H1 (cell line): ENCODE data around the gene ACKR3. TPM values are rescaled to one million over a fixed set of nuclear protein-coding genes. Genes with fewer than 3 reads are reported as not detected.
A peak's percentile ranks its signal among the peaks of the same experiment; 100 is the strongest.

Source experiments
- CTCF ChIA-PET: fragments of 300-600 bp; sonication (Branson Sonifier 250); formaldehyde crosslinking; loops from one replicate; lab custom pipeline; 2021; ENCODE audit not compliant: partially characterized antibody; lab: Charles Lee
- POLR2A ChIA-PET: fragments of 300-600 bp; sonication (Branson Sonifier 250); formaldehyde crosslinking; loops from one replicate; lab custom pipeline; 2021; ENCODE audit warnings: inconsistent platforms; ENCODE audit not compliant: partially characterized antibody; lab: Charles Lee
- DNase-seq, 2 experiments: peaks; one replicate each; pipeline versions ENCODE4 v3.0.0 to v3.0.0-alpha.2; 2010 to 2022; ENCODE audit warnings: low spot score in 2 of 2, low read depth in 1 of 2, mixed read lengths in 1 of 2
- FAIRE-seq: peaks from 2 replicates; lab custom pipeline; 2011; peaks lifted over from hg19 to GRCh38; lab: Jason Lieb, UNC
- H2AFZ ChIP-seq: 2 replicates; pipeline ENCODE4 v1.8.1; 2012; ENCODE audit warnings: low read length, inconsistent platforms
- H2AK5ac ChIP-seq: 2 replicates; pipeline ENCODE4 v1.6.1; 2013; ENCODE audit warnings: low read depth, low read length
- H2BK120ac ChIP-seq: replicated peaks from 2 replicates; pipeline ENCODE3; 2013; ENCODE audit warnings: low read depth, low read length, inconsistent platforms
- H2BK12ac ChIP-seq: 2 replicates; pipeline ENCODE4 v1.6.1; 2013; ENCODE audit warnings: low read depth, low read length
- H2BK15ac ChIP-seq: 2 replicates; pipeline ENCODE4 v1.6.1; 2013; ENCODE audit warnings: low read length
- H2BK20ac ChIP-seq: 2 replicates; pipeline ENCODE4 v1.6.1; 2013; ENCODE audit warnings: low read length
- H2BK5ac ChIP-seq: 2 replicates; pipeline ENCODE4 v1.6.1; 2013; ENCODE audit warnings: low read depth, low read length
- H3K14ac ChIP-seq: 2 replicates; pipeline ENCODE4 v1.6.1; 2013; ENCODE audit warnings: inconsistent platforms; ENCODE audit not compliant: insufficient read length
- H3K18ac ChIP-seq: 2 replicates; pipeline ENCODE4 v1.6.1; 2013; ENCODE audit warnings: low read length; ENCODE audit errors: extremely low read depth
- H3K23ac ChIP-seq: 2 replicates; pipeline ENCODE4 v1.6.1; 2013; ENCODE audit warnings: inconsistent platforms; ENCODE audit not compliant: insufficient read length
- H3K23me2 ChIP-seq: 2 replicates; pipeline ENCODE4 v1.6.1; 2013; ENCODE audit warnings: low read depth, low read length
- H3K27ac ChIP-seq: 2 replicates; pipeline ENCODE4 v1.6.1; 2011; ENCODE audit warnings: low read depth, low read length, inconsistent platforms
- H3K27me3 ChIP-seq, 4 experiments: replicated peaks in 1 of 4; 1 replicate in 1 of 4; 2 replicates in 3 of 4; pipeline versions ENCODE4 v1.6.1 to v1.8.1; 2011 to 2013; ENCODE audit warnings: low read length in 3 of 4, mild to moderate bottlenecking in 3 of 4, inconsistent platforms in 2 of 4, mixed read lengths in 2 of 4, moderate library complexity in 1 of 4; ENCODE audit not compliant: control insufficient read depth in 3 of 4, insufficient read depth in 3 of 4; ENCODE audit errors: extremely low read depth in 1 of 4
- H3K36me3 ChIP-seq, 4 experiments: 2 replicates each; pipeline versions ENCODE4 v1.6.1 to v1.8.1; 2011 to 2013; ENCODE audit warnings: mild to moderate bottlenecking in 4 of 4, low read length in 3 of 4, moderate library complexity in 2 of 4, control low read depth in 1 of 4, inconsistent platforms in 1 of 4; ENCODE audit not compliant: insufficient read depth in 4 of 4, control insufficient read depth in 2 of 4
- H3K4ac ChIP-seq: replicated peaks from 2 replicates; pipeline ENCODE3; 2013; ENCODE audit warnings: low read length, low read depth, mixed read lengths, inconsistent platforms; ENCODE audit not compliant: insufficient read length
- H3K4me1 ChIP-seq, 4 experiments: replicated peaks in 1 of 4; 1 replicate in 1 of 4; 2 replicates in 3 of 4; pipeline versions ENCODE4 v1.6.1 to v1.8.1; 2011 to 2013; ENCODE audit warnings: low read length in 3 of 4, inconsistent platforms in 2 of 4, mixed read lengths in 1 of 4; ENCODE audit not compliant: insufficient read depth in 4 of 4, control insufficient read depth in 3 of 4
- H3K4me2 ChIP-seq, 2 experiments: 2 replicates each; pipeline versions ENCODE4 v1.6.1 to v1.8.1; 2011 to 2013; ENCODE audit warnings: low read depth in 2 of 2, low read length in 2 of 2, control low read depth in 1 of 2, inconsistent platforms in 1 of 2, mild to moderate bottlenecking in 1 of 2; ENCODE audit not compliant: insufficient read depth in 1 of 2
- H3K4me3 ChIP-seq, 4 experiments: fragments of 200-600, 300-600 bp in 1 of 4; sonication (generic), shearing (Covaris generic), sonication (Bioruptor Twin) in 1 of 4; 2 replicates each; pipeline versions ENCODE4 v1.5.1 to v1.8.1; 2011 to 2016; ENCODE audit warnings: low read length in 4 of 4, low read depth in 3 of 4, control low read depth in 2 of 4, inconsistent platforms in 2 of 4, mild to moderate bottlenecking in 2 of 4, mixed read lengths in 1 of 4, moderate library complexity in 1 of 4; ENCODE audit not compliant: insufficient read depth in 2 of 4; ENCODE audit errors: extremely low read depth in 1 of 4
- H3K56ac ChIP-seq: replicated peaks from 2 replicates; pipeline ENCODE3; 2013; ENCODE audit warnings: low read depth, mild to moderate bottlenecking, mixed read lengths, low read length, inconsistent platforms; ENCODE audit not compliant: insufficient read length
- H3K79me1 ChIP-seq: 2 replicates; pipeline ENCODE4 v1.6.1; 2013; ENCODE audit warnings: low read depth, low read length, control low read depth
- H3K79me2 ChIP-seq, 2 experiments: 2 replicates each; pipeline versions ENCODE4 v1.6.1 to v1.8.1; 2012 to 2013; ENCODE audit warnings: low read length in 2 of 2, mild to moderate bottlenecking in 2 of 2, inconsistent platforms in 1 of 2; ENCODE audit not compliant: insufficient read depth in 2 of 2, control insufficient read depth in 1 of 2
- H3K9ac ChIP-seq, 4 experiments: replicated peaks in 1 of 4; 1 replicate in 1 of 4; 2 replicates in 3 of 4; pipeline versions ENCODE4 v1.6.1 to v1.8.1; 2011 to 2013; ENCODE audit warnings: low read depth in 3 of 4, low read length in 3 of 4, control low read depth in 2 of 4, mild to moderate bottlenecking in 2 of 4, moderate library complexity in 2 of 4, inconsistent platforms in 1 of 4; ENCODE audit errors: extremely low read depth in 1 of 4
- H3K9me3 ChIP-seq, 2 experiments: 2 replicates each; pipeline versions ENCODE4 v1.6.1 to v1.8.1; 2012 to 2013; ENCODE audit warnings: mild to moderate bottlenecking in 2 of 2, moderate library complexity in 2 of 2, control low read depth in 1 of 2, inconsistent platforms in 1 of 2, low read depth in 1 of 2, low read length in 1 of 2, mixed read lengths in 1 of 2; ENCODE audit not compliant: insufficient read depth in 2 of 2
- H4K20me1 ChIP-seq, 2 experiments: replicated peaks in 1 of 2; 2 replicates each; pipeline versions ENCODE3 to v1.8.1; 2011 to 2013; ENCODE audit warnings: inconsistent platforms in 2 of 2, low read length in 2 of 2, mild to moderate bottlenecking in 1 of 2; ENCODE audit not compliant: insufficient read depth in 2 of 2, control insufficient read depth in 1 of 2
- H4K5ac ChIP-seq: 2 replicates; pipeline ENCODE4 v1.6.1; 2013; ENCODE audit warnings: low read length, low read depth, mixed read lengths, inconsistent platforms; ENCODE audit not compliant: insufficient read length
- H4K8ac ChIP-seq: 2 replicates; pipeline ENCODE4 v1.8.0; 2013; ENCODE audit warnings: mild to moderate bottlenecking, moderate library complexity, low read length, inconsistent platforms; ENCODE audit not compliant: insufficient read depth; ENCODE audit errors: extremely low read depth
- H4K91ac ChIP-seq: replicated peaks from 2 replicates; pipeline ENCODE3; 2013; ENCODE audit warnings: low read length, mixed read lengths, inconsistent platforms; ENCODE audit not compliant: insufficient read length
- BCL11A ChIP-seq, 2 experiments: IDR thresholded peaks; one replicate each; pipeline ENCODE4 v1.6.1; 2011; ENCODE audit warnings: low read depth in 2 of 2, low read length in 2 of 2, mild to moderate bottlenecking in 2 of 2
- BRCA1 ChIP-seq: IDR thresholded peaks from 2 replicates; pipeline ENCODE4 v1.6.1; 2012; ENCODE audit warnings: low read depth, low read length, improper control_type of control experiment
- CTCF ChIP-seq, 3 experiments: IDR thresholded peaks; 1 replicate in 2 of 3; 2 replicates in 1 of 3; pipeline versions ENCODE4 v1.5.1 to v1.6.1; 2011; ENCODE audit warnings: low read length in 3 of 3, mild to moderate bottlenecking in 3 of 3, inconsistent platforms in 2 of 3, low read depth in 1 of 3, moderate library complexity in 1 of 3; ENCODE audit not compliant: insufficient read depth in 1 of 3; ENCODE audit errors: control extremely low read depth in 1 of 3
- GTF2F1 ChIP-seq: IDR thresholded peaks from 2 replicates; pipeline ENCODE4 v1.6.1; 2012; ENCODE audit warnings: low read depth, low read length, improper control_type of control experiment, borderline replicate concordance
- KDM1A ChIP-seq: fragments of 200-600, 300-600 bp; sonication (generic); IDR thresholded peaks from 2 replicates; pipeline ENCODE4 v1.7.1; 2016; ENCODE audit warnings: mild to moderate bottlenecking, low read length, borderline replicate concordance
- KDM4A ChIP-seq: IDR thresholded peaks from one replicate; pipeline ENCODE4 v1.7.1; 2012; ENCODE audit warnings: low read depth, mild to moderate bottlenecking, moderate library complexity, low read length, inconsistent platforms; ENCODE audit not compliant: severe bottlenecking
- PHF8 ChIP-seq: fragments of 200-600 bp; sonication (generic); conservative IDR thresholded peaks from 2 replicates; pipeline ENCODE4 v1.7.1; 2012; ENCODE audit warnings: low read depth, mild to moderate bottlenecking, inconsistent platforms, low read length, moderate library complexity
- POU5F1 ChIP-seq: IDR thresholded peaks from 2 replicates; pipeline ENCODE4 v1.6.1; 2011; ENCODE audit warnings: low read depth, mild to moderate bottlenecking, low read length, moderate library complexity
- TEAD4 ChIP-seq: IDR thresholded peaks from 2 replicates; pipeline ENCODE4 v1.6.1; 2012; ENCODE audit warnings: low read depth, low read length, inconsistent platforms, mixed read lengths
- WGBS, 2 experiments: shearing (Covaris generic) in 1 of 2; methylation state at CpG; one replicate each; pipeline versions ENCODE4 v1.1.6 to v1.1.7; 2013 to 2015; ENCODE audit warnings: low lambda C conversion rate in 2 of 2, mixed read lengths in 2 of 2, inconsistent platforms in 1 of 2, low coverage in 1 of 2, missing lambda C conversion rate in 1 of 2; ENCODE audit not compliant: insufficient replicate concordance in 2 of 2, insufficient coverage in 1 of 2, insufficient read length in 1 of 2; ENCODE audit errors: extremely low coverage in 1 of 2, missing lambda C conversion rate in 1 of 2; 5-methylcytosine and 5-hydroxymethylcytosine counted together
- polyA plus RNA-seq, 7 experiments: library from polyadenylated mRNA; depleted of rRNA in 3 of 7; stranded (reverse) in 5 of 7; unstranded in 2 of 7; fragments of >200 nt in 5 of 7; fragments of 200-250 nt in 2 of 7; gene quantifications; 1 replicate in 5 of 7; 2 replicates in 1 of 7; 4 replicates in 1 of 7; pipeline versions ENCODE4 v1.2.1 to v1.2.3, GENCODE V29; 2011 to 2013; ENCODE audit warnings: missing spikeins in 2 of 7, mixed read lengths in 2 of 7
- total RNA-seq: library from RNA; stranded (reverse); fragmentation: NEBNext Ultra II Directional; extraction: Animal tissue kit (Norgen Biotek cat#: 25700); gene quantifications from 2 replicates; pipeline ENCODE4 v1.2.1, GENCODE V29; 2021

ACKR3 gene
- total and polyA plus RNA-seq, 2 of the 8 experiments (the other 6 are each of a cell fraction or from before 2014, with no cell fraction given): 1.4 to 24.4 TPM

GRCh38 chr2:236568068-236568921 lies 1.3 kb upstream of the ACKR3 start:
- Histone ChIP-seq H2BK5ac (no peak overlapping the region), H2BK20ac (no peak overlapping the region), H3K79me2 (no peaks in the 10 kb centered on the region), H3K79me1 (no peaks in the 10 kb centered on the region), H3K23me2 (peaks cover 4% of the 10 kb centered on the region; the same call in 1 of the 2 replicates), H2BK12ac (no peak overlapping the region), H2BK120ac (no peak overlapping the region), H2BK15ac (no peak overlapping the region), H3K23ac (no peak overlapping the region), H3K9me3 (no peaks in the 10 kb centered on the region), H3K4ac (no peak overlapping the region), H4K8ac (no peak overlapping the region; the same call in 1 of the 2 replicates), H4K20me1 (no peaks in the 10 kb centered on the region), H3K4me1 (peaks cover 9 to 35% (median 19%) of the 10 kb centered on the region in 4 experiments), H4K5ac (no peak overlapping the region), H2AFZ (no peak overlapping the region), H3K27me3 (peaks cover 9 to 31% (median 19%) of the 10 kb centered on the region in 4 experiments), H3K4me3 (peak overlapping the region; percentile 27 to 57 (median 36)), H3K4me2 (peak overlapping the region; percentile 85 to 91), H3K9ac (no peak overlapping the region), H4K91ac (no peak overlapping the region), H3K18ac (peak overlapping the region; percentile 71; the same call in 1 of the 2 replicates), H3K27ac (no peak overlapping the region), H3K14ac (no peak overlapping the region), H3K36me3 (no peaks in the 10 kb centered on the region), H3K56ac (no peak overlapping the region), H2AK5ac (no peak overlapping the region)
- POLR2A ChIA-PET: no interaction called here
- CTCF ChIA-PET: interaction anchor here (0.7 to 2.1 kb wide), 12 partner anchors 11 to 215 kb away, joined by 3 to 8 read pairs (median 4); no protein-coding TSS in a partner anchor
- peak in 1 of 2 experiments; percentile 63 for DNase-seq
- FAIRE-seq: no peak
- 10% methylated on average over 49 of the region's 49 CpGs; no CpG with 5 or more reads in 1 of the 2 experiments for WGBS, 2 experiments
- TF ChIP-seq POU5F1: no peak
- TF ChIP-seq KDM4A: no peak
- TF ChIP-seq TEAD4: no peak
- no peak for TF ChIP-seq BRCA1
- no peak for TF ChIP-seq KDM1A
- TF ChIP-seq BCL11A (IDR thresholded peaks at IDR 0.05; ENCODE audit: low read depth in 2 of 2, low read length in 2 of 2): no peak
- no peak for TF ChIP-seq GTF2F1
- TF ChIP-seq CTCF (IDR thresholded peaks at IDR 0.05; ENCODE audit: control extremely low read depth in 1 of 3, insufficient read depth in 1 of 3, low read depth in 1 of 3, low read length in 3 of 3): peak in 1 of 3 experiments; percentile 5; a peak in 1 of 4 replicates
- no peak for TF ChIP-seq PHF8
